ENCODE measurements around the gene TCP11L1.

TCP11L1 gene, protein sequence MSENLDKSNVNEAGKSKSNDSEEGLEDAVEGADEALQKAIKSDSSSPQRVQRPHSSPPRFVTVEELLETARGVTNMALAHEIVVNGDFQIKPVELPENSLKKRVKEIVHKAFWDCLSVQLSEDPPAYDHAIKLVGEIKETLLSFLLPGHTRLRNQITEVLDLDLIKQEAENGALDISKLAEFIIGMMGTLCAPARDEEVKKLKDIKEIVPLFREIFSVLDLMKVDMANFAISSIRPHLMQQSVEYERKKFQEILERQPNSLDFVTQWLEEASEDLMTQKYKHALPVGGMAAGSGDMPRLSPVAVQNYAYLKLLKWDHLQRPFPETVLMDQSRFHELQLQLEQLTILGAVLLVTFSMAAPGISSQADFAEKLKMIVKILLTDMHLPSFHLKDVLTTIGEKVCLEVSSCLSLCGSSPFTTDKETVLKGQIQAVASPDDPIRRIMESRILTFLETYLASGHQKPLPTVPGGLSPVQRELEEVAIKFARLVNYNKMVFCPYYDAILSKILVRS

GRCh38 chr11:33039274-33040032, at the start of gene TCP11L1:
Gene TCP11L1 (plus strand): TSS chr11:33039572. CDS start chr11:33043774, 4,202 bp downstream.
- no peak for FAIRE-seq

DNA sequence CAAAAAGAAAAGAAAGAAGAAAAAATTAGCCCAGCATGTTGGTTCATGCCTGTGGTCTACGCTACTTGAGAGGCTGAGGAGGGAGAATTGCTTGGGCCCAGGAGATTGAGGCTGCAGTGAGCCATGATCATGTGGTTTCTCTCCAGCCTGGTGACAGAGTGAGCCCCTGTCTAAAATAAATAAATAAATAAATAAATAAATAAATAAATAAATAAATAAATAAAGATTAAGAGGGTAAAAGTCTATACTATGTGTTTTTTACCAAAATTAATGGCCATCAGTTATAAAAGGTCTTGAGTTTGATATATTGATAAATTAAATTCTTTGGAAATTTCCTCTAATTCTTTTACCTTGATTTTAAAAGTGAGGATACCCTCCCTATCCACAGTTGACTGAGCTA, 48.9 kb upstream of the TCP11L1 start:
- no peak for FAIRE-seq

- FAIRE-seq: no peak
These were observed 47.9 kb upstream of the TCP11L1 start for GRCh38 chr11:32991427-32991826.

DNA sequence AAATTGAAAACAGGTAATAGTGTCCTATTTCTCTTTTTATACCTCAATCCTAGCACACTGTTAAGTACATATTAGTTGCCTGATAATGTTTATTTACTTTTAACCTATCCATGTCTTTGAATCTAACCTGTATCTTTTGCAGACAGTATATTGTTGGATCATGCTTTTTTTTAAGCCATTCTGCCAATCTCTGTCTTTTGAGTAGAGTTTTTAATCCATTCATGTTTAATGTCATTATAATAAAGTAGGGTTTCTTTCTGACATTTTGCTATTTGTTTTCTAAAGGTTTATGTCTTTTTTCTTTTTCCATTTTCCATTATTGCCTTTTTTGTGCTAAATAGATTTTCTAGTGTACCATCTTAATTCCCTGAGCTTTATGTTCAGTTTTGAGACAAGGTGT, 47.5 kb upstream of the TCP11L1 start:
- FAIRE-seq: no peak

DNA sequence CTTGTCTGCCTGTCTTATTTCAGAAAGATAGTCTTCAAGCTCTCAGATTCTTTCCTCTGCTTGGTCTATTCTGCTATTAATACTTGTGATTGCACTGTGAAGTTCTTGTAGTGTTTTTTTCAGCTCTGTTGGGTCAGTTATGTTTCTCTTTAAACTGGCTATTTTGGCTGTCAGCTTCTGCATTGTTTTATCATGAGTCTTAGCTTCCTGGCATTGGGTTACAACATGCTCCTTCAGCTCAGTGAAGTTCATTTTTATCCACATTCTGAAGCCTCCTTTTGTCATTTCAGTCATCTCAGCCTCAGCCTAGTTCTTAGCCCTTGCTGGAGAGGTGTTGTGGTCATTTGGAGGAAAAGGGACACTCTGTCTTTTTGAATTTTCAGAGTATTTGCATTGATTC, 39.2 kb upstream of the TCP11L1 start:
- no peak for FAIRE-seq

DNA sequence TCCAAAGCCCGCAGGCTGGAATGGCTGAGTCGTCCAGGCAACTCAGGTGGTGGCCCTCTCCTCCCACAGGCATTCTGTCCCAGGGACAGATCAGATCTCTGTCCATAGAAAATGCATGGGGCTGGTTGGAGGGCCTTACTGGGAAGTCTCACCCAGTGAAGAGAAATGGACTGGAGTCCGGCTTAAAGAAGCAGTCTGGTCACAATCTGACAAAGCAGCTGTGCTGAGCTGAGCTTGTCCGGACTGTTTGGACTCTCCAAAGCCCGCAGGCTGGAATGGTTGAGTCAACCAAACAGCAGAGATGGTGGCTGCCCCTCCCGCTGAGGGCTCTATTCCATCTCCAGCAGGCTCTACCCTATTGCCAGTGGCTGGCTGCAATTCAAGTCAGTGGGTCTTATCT, 38.1 kb upstream of the TCP11L1 start:
- FAIRE-seq: no peak

- no peak for FAIRE-seq
These were observed 37.4 kb upstream of the TCP11L1 start for GRCh38 chr11:33001751-33002542.

GRCh38 chr11:33005175-33005574, 34.2 kb upstream of the TCP11L1 start:
- no peak for FAIRE-seq

DNA sequence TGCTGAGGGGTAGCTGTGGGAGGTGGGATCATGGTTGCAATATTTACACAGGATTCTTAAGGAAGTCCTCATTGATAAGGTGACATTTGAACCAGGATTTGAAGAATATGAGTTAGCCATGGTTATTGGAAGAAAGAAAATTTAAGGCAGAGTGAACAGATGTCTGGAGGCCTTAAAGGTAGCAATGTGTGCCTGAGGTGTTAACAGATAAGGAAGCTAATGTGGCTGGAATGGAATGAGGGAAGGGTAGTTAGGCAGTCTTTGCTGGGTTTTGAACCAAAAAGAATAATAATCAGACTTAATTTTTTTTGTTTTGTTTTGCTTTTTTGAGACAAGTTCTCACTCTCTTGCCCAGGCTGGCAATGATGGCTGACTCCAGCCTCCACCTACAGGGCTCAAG, 33.4 kb upstream of the TCP11L1 start:
- FAIRE-seq: no peak

DNA sequence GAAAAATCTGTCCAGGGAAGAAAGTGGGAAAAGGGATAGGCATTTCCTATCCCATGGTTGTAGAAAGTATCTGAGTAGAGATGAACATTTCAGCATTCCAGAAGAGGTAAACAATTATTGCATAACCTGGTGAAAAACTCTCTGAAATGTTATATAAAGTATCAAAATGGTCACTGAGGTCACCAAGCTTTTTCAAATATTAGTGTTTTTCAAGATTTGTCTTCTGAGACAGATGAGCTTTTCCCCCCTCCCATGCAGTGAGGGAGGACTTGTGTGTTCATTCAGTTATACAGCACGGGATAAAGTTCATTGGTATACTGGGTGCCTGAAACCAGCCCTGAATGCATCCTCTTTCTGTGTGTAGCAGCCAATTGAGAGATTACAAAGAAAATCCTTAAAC, 25.6 kb upstream of the TCP11L1 start:
- FAIRE-seq: no peak

DNA sequence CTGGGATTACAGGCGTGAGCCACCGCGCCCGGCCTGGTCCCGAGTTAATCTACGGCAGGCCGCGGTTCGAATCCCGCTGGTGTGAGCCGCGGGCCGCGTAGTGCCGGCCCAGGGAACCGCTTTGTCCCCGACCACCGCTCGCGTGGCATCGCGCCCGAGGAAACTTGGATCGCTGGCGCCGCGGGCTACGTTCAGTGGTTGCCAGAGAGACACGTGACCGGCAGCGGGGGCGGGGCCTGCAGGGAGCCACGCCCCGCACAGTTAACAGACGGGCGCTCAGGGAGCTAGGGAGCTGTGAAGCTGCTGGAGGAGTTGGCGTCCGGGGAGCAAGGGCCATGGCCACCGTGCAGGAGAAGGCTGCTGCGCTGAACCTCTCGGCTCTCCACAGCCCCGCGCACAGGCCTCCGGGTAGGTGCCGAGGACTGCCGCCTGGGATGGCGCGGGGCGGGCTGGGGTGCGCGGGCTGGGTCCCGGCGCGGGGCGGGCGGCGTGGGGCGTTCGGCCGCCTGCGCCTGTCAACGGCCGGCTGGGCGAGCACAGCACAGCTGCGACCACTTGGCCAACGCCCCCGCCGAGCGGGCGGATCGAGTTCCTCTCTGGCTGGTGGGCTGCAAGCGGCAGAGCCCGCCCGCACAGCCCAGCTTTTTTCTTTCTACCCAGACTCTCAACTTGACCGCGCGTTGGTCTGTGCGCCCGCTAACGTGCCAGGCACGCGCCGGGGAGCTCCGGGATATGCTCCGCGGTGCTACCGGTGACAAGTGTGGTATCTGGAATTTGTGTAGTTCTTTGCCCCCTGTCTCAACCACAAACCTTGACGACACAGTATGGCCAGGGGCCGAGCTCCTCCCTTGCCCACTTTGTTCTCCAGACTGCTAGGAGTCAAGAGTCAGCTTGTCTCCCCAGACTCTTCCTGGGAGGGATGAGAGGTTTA, 23.5 kb upstream of the TCP11L1 start, which contains the start of gene DEPDC7:
Gene DEPDC7, plus strand, starts transcription at position 258 of the 931 bp plus-strand sequence. Its CDS starts 78 bp downstream, at position 336.
- no peak for FAIRE-seq

DNA sequence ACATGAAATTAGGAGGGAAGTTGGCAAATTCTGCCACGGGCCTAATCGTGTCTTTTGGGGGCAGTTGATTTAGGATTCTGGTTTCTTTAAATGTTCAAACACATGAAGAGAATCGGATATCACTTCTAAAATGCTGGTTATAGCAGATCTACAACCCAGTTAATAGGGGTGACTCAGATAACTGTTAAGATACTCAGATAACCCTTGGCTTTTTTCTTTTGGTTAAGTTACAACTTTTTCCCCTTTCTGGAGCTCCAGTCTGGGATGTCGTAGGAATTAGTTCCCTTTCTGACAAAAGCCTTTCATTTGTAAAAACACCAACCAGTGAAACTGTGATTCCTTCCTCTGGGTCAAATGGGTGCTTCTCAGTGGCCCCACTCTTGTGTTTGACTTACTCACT, 22.7 kb upstream of the TCP11L1 start:
- FAIRE-seq: no peak

DNA sequence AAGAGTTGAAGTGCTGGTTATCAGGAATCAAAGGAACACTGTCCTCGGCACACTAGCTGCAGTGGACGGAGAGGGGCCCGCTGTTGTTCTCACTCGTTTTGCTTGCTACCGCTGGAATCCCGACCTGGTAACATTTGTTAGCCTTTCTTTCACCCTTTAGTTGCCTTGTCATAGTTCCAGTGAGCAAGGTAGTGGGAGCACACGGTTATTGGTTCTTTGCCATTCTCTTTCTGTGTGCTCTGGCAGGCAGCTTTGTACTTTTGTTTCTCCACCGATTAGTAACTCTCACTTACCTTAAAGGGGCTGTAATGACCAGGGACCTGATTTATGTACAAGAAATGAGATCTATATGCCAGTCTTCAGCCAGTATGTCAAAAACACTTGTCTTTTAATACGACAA, 21.9 kb upstream of the TCP11L1 start:
- no peak for FAIRE-seq

DNA sequence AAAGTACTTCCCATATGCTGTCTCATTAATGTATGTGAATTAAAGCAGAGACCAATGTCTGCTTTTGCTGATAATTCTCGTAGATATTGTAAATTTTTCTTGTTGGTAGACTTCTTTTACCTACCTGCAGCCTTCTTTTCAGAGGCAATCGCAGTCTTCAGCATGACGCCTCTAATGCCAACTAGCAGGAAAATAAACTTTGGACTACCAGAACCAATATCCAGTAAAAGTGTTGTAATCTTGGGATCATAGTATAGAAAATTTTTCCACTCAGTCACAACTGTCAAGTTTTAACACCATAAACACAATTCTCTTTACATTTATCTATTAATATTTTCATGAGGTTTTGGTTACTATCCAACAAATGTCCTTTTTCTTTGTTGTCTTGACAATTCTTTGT, 21.4 kb upstream of the TCP11L1 start:
- FAIRE-seq: no peak

DNA sequence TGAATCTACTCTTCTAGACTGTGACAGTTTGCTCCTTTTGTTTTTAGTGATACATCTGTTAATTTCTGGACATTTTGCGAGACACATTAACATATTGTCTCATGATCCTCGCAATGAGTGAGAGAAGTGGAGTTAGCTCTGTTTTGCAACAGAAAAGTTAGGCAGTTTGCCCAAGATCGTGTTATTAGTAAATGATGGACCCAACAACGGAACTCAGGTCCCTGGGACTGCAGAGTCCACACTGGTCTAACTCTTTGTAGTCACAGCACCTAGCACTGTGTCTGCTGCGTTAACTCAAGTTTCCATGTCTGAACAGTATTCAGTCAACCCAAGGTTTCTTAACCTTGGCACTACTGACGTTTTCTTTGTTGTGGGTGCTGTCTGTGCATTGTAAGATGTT, 20.5 kb upstream of the TCP11L1 start:
- FAIRE-seq: no peak

- no peak for FAIRE-seq
These were observed 17.9 kb upstream of the TCP11L1 start for GRCh38 chr11:33021501-33021900.

GRCh38 chr11:33021937-33022336, 17.4 kb upstream of the TCP11L1 start:
- FAIRE-seq: peak; percentile 21

- FAIRE-seq: no peak
These were observed 14.0 kb upstream of the TCP11L1 start for GRCh38 chr11:33025339-33025722.

DNA sequence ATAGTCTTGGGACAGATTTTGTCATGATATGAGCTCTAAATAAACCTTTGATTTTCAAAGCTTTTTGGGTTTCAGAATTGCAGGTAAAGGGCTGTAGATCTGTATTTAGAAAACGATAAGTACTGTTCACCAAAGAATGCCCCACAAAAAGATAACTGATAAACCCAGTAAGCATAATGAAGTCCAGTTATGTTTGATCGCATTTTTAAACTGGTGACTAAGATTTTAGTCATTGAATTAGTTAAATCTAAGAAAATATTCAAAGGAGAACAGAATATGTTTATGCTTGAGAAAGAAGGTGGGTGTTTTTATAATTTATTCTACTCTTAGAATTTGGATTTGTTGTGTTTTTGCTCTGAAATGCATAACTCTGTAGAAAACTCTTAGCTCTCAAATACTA, 12.1 kb upstream of the TCP11L1 start:
- no peak for FAIRE-seq

- no peak for FAIRE-seq
These were observed 11.4 kb upstream of the TCP11L1 start for GRCh38 chr11:33027846-33028536.

DNA sequence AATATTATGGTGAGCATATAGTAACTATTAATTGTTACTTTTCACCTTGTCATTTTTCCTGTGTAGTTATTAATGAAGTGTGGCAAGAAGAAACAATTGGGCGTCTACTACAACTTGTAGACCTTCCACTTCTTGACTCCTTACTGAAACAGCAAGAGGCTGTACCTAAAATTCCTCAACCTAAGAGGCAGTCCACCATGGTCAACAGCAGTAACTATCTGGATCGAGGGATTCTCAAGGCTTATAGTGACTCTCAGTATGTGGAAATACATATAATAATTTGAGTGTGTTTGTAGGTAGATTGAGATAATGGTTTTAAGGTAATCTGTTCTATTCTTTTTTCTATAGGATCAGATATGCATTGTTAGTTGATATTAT, 10.8 kb upstream of the TCP11L1 start:
- no peak for FAIRE-seq

All from islet of Langerhans (tissue), 1 donor.